ENCODE results near the gene MRPL20. TPM values are rescaled to one million over a fixed set of nuclear protein-coding genes. Genes with fewer than 3 reads are reported as not detected.

The MRPL20 gene
- total and polyA plus RNA-seq, 2 donors (not counting 3 experiments of a cell fraction or from before 2014, with no cell fraction given) = 134 to 152 TPM

DNA sequence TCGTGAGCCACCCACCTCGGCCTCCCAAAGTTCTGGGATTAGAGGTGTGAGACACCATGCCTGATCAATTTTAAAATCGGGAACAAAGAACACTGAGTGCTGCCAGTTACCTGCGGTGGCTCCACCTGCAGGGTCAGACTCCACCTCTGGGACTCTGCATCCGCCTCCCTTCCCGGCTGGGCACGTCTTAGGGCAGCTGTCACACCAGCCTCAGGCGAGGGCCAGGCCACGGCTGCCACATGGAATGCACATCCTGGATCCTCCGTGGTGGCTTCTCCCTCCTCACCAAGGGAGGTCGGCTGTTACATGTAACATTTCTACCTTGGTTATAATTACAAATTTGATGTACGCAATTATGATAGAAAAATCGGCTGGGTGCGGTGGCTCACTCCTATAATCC, 42.8 kb downstream of the MRPL20 start:
- TF ChIP-seq MYC (IDR thresholded peaks at IDR 0.05; ENCODE audit: low read depth, low read length) (no peak), JUN (IDR thresholded peaks at IDR 0.05; ENCODE audit: borderline replicate concordance, insufficient read depth, insufficient read length, low read depth) (no peak), EZH2 (IDR thresholded peaks at IDR 0.05; ENCODE audit: borderline replicate concordance, low read depth, low read length, severe bottlenecking) (no peak), FOS (IDR thresholded peaks at IDR 0.05; ENCODE audit: borderline replicate concordance, insufficient read depth, low read length) (no peak), GATA2 (IDR thresholded peaks at IDR 0.05; ENCODE audit: insufficient read depth, insufficient read length, low read depth, low read length) (no peak), POLR2AphosphoS5 (IDR thresholded peaks at IDR 0.05; ENCODE audit: insufficient read depth, low read depth, low read length) (no peak), POLR2A (IDR thresholded peaks at IDR 0.05; ENCODE audit: low read depth, low read length) (no peak)
- TF ChIP-seq, protein P1, sequence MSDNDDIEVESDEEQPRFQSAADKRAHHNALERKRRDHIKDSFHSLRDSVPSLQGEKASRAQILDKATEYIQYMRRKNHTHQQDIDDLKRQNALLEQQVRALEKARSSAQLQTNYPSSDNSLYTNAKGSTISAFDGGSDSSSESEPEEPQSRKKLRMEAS (IDR thresholded peaks at IDR 0.05; ENCODE audit: insufficient read depth, insufficient read length) = no peak
- TF ChIP-seq, protein P2, sequence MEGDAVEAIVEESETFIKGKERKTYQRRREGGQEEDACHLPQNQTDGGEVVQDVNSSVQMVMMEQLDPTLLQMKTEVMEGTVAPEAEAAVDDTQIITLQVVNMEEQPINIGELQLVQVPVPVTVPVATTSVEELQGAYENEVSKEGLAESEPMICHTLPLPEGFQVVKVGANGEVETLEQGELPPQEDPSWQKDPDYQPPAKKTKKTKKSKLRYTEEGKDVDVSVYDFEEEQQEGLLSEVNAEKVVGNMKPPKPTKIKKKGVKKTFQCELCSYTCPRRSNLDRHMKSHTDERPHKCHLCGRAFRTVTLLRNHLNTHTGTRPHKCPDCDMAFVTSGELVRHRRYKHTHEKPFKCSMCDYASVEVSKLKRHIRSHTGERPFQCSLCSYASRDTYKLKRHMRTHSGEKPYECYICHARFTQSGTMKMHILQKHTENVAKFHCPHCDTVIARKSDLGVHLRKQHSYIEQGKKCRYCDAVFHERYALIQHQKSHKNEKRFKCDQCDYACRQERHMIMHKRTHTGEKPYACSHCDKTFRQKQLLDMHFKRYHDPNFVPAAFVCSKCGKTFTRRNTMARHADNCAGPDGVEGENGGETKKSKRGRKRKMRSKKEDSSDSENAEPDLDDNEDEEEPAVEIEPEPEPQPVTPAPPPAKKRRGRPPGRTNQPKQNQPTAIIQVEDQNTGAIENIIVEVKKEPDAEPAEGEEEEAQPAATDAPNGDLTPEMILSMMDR (IDR thresholded peaks at IDR 0.05; ENCODE audit: extremely low read depth in 1 of 2, insufficient read depth in 1 of 2, low read depth in 1 of 2, low read length in 2 of 2) = no peak
- Histone ChIP-seq H3K9me3 (replicated peaks; ENCODE audit: control insufficient read depth, insufficient read depth, low read length) (peaks cover 3% of the 10 kb centered on the region), H3K4me3 (replicated peaks in 1 of 3; ENCODE audit: insufficient read depth in 1 of 3, low read depth in 1 of 3, low read length in 3 of 3) (no peak overlapping the region), H3K27ac (ENCODE audit: insufficient read depth, low read depth, low read length) (no peak overlapping the region), H4K20me1 (replicated peaks; ENCODE audit: control insufficient read depth, extremely low read depth, insufficient read depth, low read length) (no peaks in the 10 kb centered on the region), H3K9ac (replicated peaks; ENCODE audit: extremely low read depth, insufficient read depth, low read length) (no peak overlapping the region), H3K36me3 (ENCODE audit: control insufficient read depth in 2 of 2, extremely low read depth in 1 of 2, insufficient read depth in 2 of 2, low read length in 2 of 2) (no peaks in the 10 kb centered on the region), H3K27me3 (ENCODE audit: control insufficient read depth in 2 of 2, insufficient read depth in 2 of 2, low read length in 2 of 2) (no peaks in the 10 kb centered on the region), H3K79me2 (ENCODE audit: control insufficient read depth, insufficient read depth, low read length) (no peaks in the 10 kb centered on the region), H2AFZ (ENCODE audit: low read depth, low read length) (no peak overlapping the region), H3K4me2 (ENCODE audit: insufficient read depth, low read length) (no peak overlapping the region), H3K4me1 (ENCODE audit: control insufficient read depth, extremely low read depth, insufficient read depth, low read length) (no peaks in the 10 kb centered on the region), H3K9me1 (replicated peaks; ENCODE audit: control insufficient read depth, extremely low read depth, insufficient read depth, low read length) (no peaks in the 10 kb centered on the region)
- ChIA-PET CTCF (no interaction called here), POLR2A (no interaction called here)
- BruUV-seq (replicated peaks) = no TSS peak
- intact Hi-C loops (cut with micrococcal nuclease) = no loop called here
- DNase-seq (ENCODE audit: low read depth, low spot score) = no peak
- FAIRE-seq = no peak
- dilution Hi-C loops (cut with MboI; ENCODE audit: extremely low pct_ligation_motif_present, low sequenced_read_pairs) = no loop called here
